Daoy (cell line): Measurements from ENCODE around the gene COL19A1. TPM values are rescaled to one million over a fixed set of nuclear protein-coding genes. Genes with fewer than 3 reads are reported as not detected.
A peak's percentile ranks its signal among the peaks of the same experiment; 100 is the strongest.
"Not testable (repeated sequence)": the region's sequence is repeated elsewhere in the genome, so short reads cannot be mapped to it uniquely, and the experiment has no call there.

Source experiments
- DNase-seq: peaks from one replicate; pipeline ENCODE4 v3.0.0-alpha.2; 2015; ENCODE audit warnings: low read depth
- total RNA-seq: library from RNA; depleted of rRNA; stranded (reverse); fragments of >200 nt; shearing (Covaris generic); gene quantifications from 2 replicates; pipeline ENCODE4 v1.2.3, GENCODE V29; 2014

The COL19A1 gene
- total RNA-seq, 1 experiment from 2014 or later = 0.06 TPM

DNA sequence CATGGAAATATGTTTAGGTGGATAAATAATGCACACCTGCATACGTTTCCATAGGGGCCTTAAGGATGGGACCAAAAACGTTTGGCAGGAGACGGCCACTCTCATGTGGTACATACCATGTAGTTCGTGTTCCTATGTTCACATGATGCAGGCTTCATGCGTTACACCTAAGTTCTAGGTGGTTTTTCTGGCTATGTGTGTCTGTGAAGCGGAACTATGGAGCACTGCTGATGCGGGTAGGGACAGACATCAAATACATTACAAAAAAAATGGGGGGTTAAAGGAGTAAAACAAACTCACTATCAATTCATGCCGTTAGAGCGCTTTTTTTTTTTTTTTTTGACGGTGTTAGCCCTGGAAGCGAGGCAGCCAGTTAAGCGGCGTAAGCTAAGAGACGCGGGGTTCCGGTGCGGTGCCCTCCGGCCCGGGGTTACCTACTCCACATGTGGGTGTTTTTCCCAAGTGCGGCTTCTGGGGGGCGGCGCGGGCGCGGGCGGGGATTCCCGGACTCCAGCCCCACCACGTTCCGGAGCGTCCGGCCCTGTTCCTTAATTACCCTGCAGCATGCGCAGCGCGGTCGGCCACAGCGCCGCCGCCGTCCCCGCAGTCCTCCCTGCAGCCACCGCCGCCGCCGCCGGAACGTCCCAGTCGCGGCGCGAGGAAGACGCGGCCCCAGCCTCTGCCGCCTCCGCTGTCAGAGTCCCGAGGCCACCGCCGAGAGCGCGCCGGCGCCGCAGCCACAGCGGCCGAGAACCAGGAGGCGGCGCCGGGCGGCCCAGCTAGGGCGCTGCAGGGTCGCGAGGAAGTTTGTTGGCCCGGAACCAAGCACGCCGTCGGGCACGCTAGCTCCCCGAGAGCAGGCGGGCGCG, 648 bp downstream of the COL19A1 start:
- peak; percentile 63 for DNase-seq

DNA sequence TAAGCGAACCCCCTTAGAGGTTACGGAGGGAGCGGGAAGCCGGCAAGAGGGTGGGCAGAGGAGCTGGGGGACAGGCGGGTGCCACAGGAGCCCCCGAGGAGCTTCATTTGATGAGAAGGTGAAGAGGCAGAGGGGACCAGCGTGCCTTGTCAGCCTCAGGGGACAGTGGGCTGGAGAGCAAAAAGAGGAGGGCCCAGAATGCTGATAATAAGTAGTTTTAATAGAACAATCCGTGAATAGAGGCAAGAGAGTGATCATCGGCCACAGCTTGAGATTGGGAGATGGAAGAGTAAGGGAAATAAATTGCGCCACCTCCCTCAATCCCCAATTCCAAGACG, 1.3 kb downstream of the COL19A1 start:
- no peak for DNase-seq

DNA sequence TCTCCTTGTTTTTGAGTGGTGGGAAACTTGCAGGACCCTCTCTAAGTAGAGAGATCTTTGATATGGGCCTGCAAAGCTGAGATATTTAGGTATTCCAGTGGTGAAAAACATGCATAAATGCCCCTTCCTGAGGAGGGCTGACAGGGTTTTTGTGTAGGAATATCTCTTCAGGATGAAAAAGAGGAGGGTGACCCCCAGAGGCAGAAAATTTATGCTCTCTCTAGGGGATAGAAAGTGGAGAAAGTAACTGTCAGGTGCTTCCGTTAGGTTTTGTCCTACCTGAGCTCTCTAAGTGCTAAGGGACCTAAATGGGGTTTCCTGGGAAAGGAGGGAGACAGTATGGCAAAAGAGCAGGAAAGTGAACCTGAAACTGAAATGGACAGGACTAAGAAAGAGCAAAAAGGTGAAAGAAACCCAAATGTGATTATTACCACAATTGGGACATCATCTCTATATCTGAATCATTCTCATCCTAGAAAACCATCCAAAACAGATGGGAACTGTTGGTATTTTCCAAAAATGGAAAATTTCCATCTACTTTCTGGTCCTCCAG, 2.0 kb downstream of the COL19A1 start:
- no peak for DNase-seq

DNA sequence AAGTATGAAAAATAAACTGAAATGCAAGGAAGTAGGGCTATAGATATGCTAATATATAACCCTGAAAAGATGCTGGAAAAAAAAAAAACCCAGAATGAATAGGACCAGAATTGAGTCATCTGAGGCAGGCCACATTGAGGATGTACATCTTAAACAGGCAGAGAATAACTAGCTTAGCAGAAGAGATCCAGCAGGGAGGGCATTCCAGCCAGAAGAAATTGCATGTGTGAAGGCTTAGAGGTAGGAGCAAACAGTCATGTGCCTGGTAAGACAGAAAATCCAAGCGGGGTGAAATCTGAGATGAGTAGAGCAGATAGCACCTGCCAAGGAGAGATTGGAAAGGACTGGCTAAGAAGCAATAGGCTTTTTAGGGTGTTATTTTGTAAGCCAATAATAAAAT, 2.6 kb downstream of the COL19A1 start:
- no peak for DNase-seq

DNA sequence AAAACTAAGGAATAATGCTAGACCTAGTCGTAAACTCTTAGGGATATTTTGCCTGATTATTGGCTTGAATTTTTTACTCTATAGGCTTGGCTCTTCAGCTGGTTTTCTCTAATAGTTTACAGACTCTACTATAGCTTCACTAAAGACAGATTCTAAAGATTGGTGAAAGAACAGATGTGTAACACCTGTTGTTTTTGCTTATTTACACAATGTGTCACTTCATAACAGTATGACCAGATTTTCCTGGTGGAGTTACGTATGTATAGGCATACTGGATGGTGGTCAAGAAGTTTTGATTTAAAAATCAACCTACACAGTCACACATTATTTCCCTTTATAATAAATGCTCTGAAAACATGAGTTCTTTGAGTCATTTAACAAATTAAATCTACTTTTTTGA, 4.8 kb downstream of the COL19A1 start:
- no peak for DNase-seq

DNA sequence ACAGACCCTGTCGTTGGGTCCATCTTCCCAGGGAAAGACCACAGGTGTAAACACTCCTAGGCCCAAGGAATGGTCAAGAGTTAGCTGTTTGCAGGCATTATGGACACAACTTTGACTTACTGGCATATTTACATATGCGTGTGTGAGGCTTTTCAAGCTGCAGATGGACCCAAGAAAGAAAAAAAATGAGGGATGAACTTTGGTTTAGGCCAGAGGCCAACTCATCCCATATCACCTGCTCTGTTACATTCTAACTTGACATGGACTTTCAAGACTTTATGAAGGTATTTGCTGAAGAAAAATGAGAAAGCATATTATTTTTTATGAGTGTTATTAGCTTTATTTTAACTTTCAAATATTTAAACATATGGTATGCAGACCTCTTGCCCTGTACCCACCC, 6.9 kb downstream of the COL19A1 start:
- DNase-seq = no peak

DNA sequence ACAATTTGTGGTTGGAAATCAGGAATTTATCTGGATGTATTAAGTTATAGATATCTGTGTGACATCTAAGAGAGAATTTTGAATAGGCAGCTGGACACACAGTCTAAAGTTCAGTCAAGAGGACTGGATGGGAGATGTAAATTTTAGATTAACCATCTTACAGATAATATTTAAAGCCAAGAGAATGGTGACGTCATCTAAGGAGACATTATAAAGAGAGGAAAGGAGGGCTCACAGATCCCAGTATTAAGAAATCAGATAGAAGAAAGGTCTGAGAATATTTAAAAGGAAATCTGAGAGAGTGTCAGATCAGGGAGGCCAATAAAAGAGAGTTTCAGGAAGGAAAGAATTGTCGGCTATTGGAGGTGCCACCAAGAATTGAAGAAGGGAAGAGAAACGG, 9.4 kb downstream of the COL19A1 start:
- DNase-seq = no peak

DNA sequence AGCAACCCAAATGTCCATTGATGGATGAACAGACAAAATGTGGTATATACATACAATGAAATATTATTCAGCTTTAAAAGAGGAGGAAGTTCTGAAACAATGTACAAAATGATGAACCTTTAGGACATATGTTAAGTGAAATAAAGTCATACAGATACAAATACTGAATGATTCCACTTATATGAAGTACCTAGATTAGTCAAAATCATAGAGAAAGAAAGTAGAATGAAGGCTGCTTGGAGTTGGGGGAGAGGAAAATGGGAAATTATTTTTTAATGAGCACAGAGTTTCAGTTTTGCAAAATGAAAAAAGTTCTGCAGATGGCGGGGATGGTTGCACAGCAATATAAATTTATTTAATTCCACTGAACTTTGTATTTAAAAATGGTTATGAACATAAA, 12.4 kb downstream of the COL19A1 start:
- DNase-seq = no peak

DNA sequence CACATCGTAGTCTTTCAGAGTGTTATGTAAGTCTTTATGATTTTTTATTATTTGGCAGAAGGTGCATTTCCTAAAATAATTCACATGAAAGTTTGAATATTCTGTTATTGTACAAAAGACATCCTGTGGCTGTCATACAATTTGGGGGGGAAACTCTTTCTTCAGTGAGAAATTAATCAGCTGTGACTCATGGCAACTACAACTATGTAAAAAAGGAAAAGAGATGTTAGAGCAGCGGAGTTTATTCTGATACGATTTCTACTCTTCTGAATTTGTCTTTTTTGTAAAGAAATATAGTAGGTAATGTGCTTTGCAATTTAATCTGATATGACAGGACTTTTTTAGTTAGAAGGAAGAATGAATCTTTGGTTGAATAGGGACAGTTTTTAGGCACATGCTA, 14.2 kb downstream of the COL19A1 start:
- DNase-seq = no peak

DNA sequence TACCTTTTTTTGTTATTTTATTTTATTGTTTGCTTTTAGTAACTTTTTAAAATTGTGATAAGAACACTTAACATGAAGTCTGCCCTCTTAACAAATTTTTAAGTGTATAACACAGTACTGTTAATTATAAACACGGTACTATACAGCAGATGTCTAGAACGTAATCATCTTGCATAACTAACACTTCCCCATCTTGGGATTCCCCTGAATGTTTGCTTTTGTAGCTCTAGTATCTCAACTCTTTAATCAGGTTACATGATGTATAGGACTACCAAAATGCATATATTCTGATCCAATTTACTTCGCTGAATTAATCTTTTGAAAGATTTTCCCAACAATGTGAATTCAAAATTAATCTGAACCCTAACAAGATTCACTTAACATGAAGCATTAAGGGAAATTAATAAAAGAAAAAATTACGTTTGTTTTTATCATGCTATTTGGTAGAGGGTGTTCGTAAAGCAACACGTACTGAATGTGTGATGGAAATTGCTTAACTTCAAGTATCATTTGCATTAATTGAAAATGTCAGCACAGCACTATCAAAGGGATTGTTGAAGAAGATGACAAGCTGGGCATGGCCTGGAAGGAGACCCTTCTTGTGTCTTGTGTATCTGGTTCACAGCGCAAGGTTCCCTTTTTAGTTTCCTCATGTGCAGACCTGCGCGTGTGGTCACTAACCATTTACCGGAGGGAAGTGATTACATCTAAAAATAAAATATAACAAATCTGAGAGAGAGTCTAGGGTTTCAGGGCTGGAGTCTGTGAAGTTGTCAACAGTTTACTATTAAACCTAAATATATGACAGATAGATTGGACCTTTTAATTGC, 15.2 kb downstream of the COL19A1 start:
- DNase-seq = no peak

DNA sequence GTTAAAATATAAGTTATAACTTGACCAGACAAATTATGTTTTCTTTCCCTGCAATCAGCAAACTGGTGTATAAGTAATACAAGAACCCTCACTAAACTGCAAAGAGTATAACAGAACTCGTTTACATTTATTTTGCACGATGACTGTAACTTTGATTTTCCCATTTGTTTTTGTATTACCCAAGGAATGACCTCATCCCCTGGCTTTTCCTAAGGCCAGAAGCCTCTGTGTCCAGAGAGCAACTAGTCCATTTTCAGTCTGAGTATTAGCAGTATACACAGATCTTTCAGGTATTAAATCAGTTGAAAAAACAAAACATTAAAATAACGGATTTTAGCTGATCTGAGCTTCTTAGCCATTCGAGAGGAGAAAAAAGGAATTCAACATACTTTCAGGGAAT, 17.2 kb downstream of the COL19A1 start:
- no peak for DNase-seq

DNA sequence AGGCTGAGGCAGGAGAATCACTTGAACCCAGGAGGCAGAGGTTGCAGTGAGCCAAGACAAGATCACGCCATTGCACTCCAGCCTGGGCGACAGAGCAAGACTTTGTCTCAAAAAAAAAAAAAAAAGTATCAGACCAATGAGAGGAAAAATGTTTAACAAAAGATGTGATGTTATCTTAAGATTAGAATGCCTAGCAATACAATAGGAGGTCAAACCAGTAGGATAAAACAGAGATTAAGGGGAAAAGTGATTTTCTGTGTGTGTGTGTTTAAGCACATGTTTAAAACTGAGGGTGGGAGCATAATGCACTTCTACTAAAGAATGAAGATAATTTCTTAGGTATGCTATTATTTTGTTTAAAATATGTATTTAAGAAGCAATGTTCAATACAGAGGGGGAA, 17.9 kb downstream of the COL19A1 start:
- DNase-seq = no peak

DNA sequence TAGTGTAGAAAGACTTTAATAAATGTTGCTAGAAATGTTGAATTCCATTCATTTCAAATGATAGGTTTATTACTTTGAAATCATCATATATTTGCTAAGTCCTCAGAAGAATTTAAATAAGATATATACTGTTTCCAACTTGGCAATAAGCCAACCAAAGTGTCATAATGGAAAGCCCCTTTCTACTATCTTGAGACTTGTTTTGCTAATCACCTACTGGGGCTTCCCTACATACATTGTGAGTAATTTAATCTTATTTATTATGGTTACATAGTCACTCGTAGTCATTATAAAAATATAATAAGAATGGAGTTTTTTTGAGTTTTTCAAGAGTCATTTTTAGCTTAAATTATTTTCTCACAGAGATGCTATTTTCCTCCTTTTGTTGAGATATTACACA, 20.7 kb downstream of the COL19A1 start:
- DNase-seq = peak; percentile 41

DNA sequence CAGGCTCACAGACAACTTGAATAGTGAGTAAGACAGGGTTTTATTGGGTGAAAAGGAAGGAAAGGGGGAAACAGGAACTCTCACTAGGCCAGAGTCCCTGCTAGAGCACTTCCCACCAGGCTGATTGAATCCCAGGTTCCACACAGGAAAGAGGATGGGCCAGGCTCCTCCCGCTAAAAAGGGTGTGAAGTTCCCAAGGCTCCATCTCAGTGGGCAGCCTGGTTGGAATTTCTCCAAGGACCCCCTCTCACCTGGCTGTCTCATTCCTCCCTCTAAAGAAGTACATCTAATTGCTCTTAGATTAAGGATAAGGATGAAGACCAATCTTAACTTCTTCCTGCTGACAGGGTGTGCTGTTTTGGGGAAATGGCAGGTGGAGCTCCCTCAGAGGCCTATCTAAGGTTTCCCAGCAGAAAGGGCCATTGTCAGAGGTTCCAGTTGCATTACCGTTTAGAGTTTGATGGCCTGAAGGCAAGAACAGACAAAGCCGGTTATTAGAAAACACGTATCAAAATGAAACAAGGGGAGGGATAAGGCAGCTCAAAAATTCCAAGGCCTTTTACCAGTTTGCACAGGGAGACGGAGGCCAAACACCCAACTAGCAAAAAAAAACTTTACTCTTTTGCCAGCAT, 21.5 kb downstream of the COL19A1 start:
- no peak for DNase-seq

DNA sequence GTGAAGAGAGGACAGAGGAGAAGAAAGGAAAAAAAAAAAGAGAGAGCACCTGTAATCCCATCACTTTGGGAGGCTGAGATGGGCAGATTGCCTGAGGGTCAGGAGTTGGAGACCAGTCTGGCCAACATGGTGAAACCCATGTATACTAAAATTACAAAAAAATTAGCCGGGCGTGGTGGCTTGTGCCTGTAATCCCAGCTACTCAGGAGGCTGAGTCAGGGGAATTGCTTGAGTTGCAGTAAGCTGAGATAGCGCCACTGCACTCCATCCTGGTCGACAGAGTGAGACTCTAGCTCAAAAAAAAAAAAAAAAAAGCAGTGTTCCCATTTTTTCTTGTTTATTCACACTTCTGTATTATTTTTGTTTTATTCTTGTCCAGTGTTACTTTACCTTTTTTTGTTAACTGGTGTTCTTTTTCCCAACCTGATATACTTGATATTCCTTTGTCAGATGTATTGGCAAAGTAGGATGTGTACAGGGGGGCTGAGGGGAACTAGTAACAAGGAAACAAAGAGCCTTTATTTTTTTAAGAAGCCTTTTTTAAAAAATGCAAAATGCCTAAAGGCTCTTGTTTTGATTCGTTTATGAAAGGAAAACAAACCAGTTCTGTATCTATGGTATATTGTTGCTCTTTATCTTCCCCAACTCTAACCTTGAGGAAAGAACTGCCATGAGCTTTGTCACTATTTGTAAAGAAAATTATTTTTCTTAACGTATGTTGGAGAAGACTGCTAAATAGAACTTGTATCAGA, 22.3 kb downstream of the COL19A1 start:
- DNase-seq = no peak

DNA sequence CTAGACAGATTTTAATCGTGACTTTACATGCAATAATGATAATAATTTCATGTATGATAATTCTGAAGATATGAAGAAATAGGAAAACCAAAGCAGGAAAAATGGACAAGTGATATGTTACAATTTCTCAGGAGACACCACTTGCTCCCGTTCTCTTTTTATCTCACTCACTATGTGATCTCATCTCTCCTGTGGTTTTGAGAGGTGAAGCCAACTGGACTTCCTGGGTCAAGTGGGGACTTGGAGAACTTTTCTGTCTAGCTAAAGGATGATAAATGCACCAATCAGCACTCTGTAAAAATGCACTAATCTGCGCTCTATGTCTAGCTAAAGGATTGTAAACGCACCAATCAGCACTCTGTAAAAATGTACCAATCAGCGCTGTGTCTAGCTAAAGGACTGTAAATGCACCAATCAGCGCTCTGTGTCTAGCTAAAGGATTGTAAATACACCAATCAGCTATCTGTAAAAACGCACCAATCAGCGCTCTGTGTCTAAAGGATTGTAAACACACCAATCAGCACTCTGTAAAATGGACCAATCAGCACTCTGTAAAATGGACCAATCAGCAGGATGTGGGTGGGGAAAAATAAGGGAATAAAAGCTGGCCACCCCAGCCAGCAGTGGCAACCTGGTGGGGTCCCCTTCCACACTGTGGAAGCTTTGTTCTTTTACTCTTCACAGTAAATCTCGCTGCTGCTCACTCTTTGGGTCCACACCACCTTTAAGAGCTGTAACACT, 23.0 kb downstream of the COL19A1 start:
- not testable (repeated sequence) for DNase-seq

DNA sequence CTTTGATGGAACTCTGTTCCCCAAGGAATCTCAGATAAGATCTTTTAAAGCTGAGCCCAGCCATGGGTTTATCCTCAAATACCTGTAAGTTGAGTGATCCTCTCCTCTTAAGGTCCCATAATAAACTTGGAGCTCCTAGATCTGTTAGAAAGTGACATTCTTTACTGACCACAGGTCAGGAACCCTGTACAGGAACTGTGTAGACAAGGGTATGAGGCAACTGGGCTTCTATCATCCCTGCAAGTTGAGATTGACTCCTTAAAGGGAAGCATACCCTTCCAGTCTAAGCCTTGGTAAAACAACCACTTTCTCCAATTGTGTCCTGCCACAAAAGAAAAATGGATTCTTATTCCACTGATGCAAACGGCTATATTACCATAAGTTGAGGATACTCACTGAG, 26.2 kb downstream of the COL19A1 start:
- not testable (repeated sequence) for DNase-seq

DNA sequence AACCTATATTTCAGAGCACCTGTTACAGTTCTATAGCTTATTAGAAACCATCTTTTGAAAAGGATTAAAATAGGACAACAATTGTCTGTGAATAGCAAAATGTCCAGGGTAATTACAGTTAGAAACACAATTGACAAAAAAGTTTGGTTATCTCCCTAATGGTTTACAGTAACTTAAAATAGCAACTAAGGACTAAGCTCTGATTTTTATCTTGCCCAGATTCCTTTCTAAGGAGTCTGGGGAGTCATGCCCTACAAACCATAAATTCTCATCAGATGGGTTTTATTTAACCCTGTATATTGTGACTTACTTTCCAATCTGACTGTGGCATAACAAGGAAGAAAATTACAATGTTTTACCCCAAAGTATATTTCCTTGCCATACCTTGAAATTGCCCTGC, 26.9 kb downstream of the COL19A1 start:
- DNase-seq = not testable (repeated sequence)

DNA sequence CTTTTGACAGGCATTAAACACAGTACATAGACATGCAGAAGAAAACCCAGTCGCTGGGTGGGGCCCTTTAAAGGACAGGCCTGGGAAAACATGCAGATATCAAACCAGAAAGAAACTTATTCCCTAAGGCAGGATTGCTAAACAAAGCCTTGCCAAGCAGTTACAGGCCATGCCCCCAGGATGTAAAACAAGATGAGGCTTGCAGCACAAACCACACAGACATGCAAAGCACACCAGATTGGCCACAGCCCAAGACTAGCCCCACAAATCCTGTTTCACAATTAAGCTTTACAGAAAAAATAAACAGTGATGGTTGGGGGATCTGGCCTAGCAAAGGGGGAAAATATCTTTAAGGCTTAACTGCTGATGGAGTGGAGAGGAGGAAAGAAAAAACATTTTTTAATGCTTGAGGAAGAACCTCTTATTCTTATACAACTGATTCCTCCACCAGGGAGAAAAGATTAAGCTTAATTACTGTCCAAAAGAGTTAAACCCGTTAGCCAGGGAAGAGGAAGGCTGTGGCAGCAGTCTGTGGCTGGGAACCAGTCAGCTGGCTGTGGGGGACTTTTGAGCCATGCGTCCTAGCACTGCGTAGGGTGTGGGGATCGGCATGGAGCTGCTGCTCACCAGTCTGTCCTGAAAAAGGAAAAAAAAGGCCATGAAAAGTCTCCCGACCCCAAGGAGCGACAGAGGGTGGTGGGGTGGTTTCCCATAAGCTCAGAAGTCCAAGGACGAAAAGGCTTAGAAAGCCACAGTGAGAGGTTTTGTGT, 28.4 kb downstream of the COL19A1 start:
- peak; percentile 70 for DNase-seq

DNA sequence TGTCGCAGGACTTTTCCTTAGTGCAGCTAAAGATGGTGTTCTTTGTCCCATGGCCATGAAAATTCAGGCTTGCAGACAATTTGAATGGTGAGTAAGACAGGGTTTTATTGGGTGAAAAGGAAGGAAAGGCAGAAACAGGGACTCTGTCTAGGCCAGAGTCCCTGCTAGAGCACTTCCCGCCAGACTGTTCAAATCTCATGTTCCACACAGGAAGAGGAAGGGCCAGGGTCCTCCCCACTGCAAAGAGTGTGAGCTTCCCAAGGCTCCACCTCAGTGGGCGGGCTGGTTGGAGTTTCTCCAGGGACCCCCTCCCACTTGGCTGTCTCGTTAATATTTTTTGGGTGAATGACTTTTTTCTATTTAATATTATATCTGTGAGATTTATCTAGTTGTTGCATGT, 29.0 kb downstream of the COL19A1 start:
- DNase-seq = no peak
